ENCODE results near the gene BANK1. TPM values are rescaled to one million over a fixed set of nuclear protein-coding genes. Genes with fewer than 3 reads are reported as not detected.

The BANK1 gene
- total RNA-seq, 1 donor from 2014 or later, result 0.79 TPM

GRCh38 chr4:101938836-101939235 lies 148.3 kb downstream of the BANK1 start:
- Mint-ChIP-seq H3K27ac (no peak overlapping the region), H3K9me3 (ENCODE audit: low read depth) (peaks cover 8% of the 10 kb centered on the region), H3K4me1 (ENCODE audit: low read depth) (no peaks in the 10 kb centered on the region), H3K36me3 (ENCODE audit: insufficient read depth) (no peaks in the 10 kb centered on the region), H3K4me3 (ENCODE audit: low read depth) (no peak overlapping the region), H3K27me3 (no peaks in the 10 kb centered on the region)
- TF ChIP-seq CTCF (IDR thresholded peaks at IDR 0.05; ENCODE audit: unreplicated experiment), result no peak
- no peak for DNase-seq (ENCODE audit: low spot score, unreplicated experiment)

- H3K27ac Mint-ChIP-seq, result no peak overlapping the region
- no peak overlapping the region for H3K4me3 Mint-ChIP-seq (ENCODE audit: low read depth)
- no peaks in the 10 kb centered on the region for H3K27me3 Mint-ChIP-seq
- DNase-seq (ENCODE audit: low spot score, unreplicated experiment), result no peak
- TF ChIP-seq CTCF (IDR thresholded peaks at IDR 0.05; ENCODE audit: unreplicated experiment), result no peak
- peaks cover 3% of the 10 kb centered on the region for H3K9me3 Mint-ChIP-seq (ENCODE audit: low read depth)
- H3K4me1 Mint-ChIP-seq (ENCODE audit: low read depth), result peaks cover 5% of the 10 kb centered on the region
- H3K36me3 Mint-ChIP-seq (ENCODE audit: insufficient read depth), result no peaks in the 10 kb centered on the region
Observed at GRCh38 chr4:101941816-101942358, 151.4 kb downstream of the BANK1 start.

DNA sequence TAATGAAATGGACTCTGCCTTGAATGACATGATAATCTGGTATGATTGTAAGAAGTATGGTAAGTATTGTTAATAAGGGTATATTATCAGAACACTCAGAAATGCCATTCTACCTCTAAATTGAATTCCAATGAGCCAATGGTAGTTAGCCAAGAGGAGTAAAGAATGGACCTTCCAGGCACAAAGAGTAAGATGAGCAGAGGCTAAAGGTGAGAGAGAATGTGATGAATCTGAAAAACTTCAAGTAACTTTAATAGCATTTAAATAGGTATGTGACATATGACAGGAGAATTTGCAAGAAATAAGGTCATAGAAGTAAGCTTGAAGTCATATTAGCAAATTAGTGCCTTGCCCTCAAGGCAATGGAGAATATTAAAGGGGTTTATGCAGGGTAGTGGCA lies 152.4 kb downstream of the BANK1 start:
- Mint-ChIP-seq H3K27ac (no peak overlapping the region), H3K4me3 (ENCODE audit: low read depth) (no peak overlapping the region), H3K4me1 (ENCODE audit: low read depth) (peaks cover 5% of the 10 kb centered on the region), H3K27me3 (no peaks in the 10 kb centered on the region), H3K9me3 (ENCODE audit: low read depth) (no peaks in the 10 kb centered on the region), H3K36me3 (ENCODE audit: insufficient read depth) (no peaks in the 10 kb centered on the region)
- no peak for TF ChIP-seq CTCF (IDR thresholded peaks at IDR 0.05; ENCODE audit: unreplicated experiment)
- no peak for DNase-seq (ENCODE audit: low spot score, unreplicated experiment)

DNA sequence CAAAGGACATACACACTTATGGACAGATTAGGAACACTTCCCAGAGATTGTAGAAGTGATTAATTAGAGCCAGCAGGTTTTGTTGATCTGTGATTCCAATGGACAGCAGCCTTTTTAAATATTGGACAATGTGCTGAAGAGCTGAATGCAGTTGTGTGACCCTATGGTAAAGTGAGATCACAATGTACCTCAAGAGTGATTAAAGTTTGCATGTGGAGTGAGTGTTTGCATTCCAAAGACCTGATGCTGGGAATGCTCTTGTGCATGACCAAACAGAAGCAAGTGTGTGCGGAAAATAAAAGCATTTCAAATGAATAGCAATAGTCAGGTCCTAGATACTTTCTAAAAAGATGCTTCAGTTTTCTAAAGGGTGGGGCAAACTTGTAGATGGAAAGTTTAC lies 154.1 kb downstream of the BANK1 start:
- peaks cover 5% of the 10 kb centered on the region for H3K4me1 Mint-ChIP-seq (ENCODE audit: low read depth)
- DNase-seq (ENCODE audit: low spot score, unreplicated experiment), result no peak
- TF ChIP-seq CTCF (IDR thresholded peaks at IDR 0.05; ENCODE audit: unreplicated experiment), result no peak
- no peaks in the 10 kb centered on the region for H3K27me3 Mint-ChIP-seq
- no peak overlapping the region for H3K27ac Mint-ChIP-seq
- no peaks in the 10 kb centered on the region for H3K36me3 Mint-ChIP-seq (ENCODE audit: insufficient read depth)
- no peaks in the 10 kb centered on the region for H3K9me3 Mint-ChIP-seq (ENCODE audit: low read depth)
- no peak overlapping the region for H3K4me3 Mint-ChIP-seq (ENCODE audit: low read depth)

- DNase-seq (ENCODE audit: low spot score, unreplicated experiment), result no peak
- Mint-ChIP-seq H3K4me3 (ENCODE audit: low read depth) (no peak overlapping the region), H3K27me3 (no peaks in the 10 kb centered on the region), H3K36me3 (ENCODE audit: insufficient read depth) (no peaks in the 10 kb centered on the region), H3K4me1 (ENCODE audit: low read depth) (peaks cover 11% of the 10 kb centered on the region), H3K27ac (no peak overlapping the region), H3K9me3 (ENCODE audit: low read depth) (no peaks in the 10 kb centered on the region)
- TF ChIP-seq CTCF (IDR thresholded peaks at IDR 0.05; ENCODE audit: unreplicated experiment), result no peak
Observed at GRCh38 chr4:101948055-101948454, 157.5 kb downstream of the BANK1 start.

All from progenitor cell of endocrine pancreas (in vitro differentiated cells).